Fibroblast of skin of abdomen (primary cell): Measurements from ENCODE around the gene ZDHHC11.
"Not testable (repeated sequence)": the region's sequence is repeated elsewhere in the genome, so short reads cannot be mapped to it uniquely, and the experiment has no call there.

ENCODE experiments used
- DNase-seq: peaks from one replicate; pipeline ENCODE4 v3.0.0-alpha.2; 2013

The ZDHHC11 gene

DNA sequence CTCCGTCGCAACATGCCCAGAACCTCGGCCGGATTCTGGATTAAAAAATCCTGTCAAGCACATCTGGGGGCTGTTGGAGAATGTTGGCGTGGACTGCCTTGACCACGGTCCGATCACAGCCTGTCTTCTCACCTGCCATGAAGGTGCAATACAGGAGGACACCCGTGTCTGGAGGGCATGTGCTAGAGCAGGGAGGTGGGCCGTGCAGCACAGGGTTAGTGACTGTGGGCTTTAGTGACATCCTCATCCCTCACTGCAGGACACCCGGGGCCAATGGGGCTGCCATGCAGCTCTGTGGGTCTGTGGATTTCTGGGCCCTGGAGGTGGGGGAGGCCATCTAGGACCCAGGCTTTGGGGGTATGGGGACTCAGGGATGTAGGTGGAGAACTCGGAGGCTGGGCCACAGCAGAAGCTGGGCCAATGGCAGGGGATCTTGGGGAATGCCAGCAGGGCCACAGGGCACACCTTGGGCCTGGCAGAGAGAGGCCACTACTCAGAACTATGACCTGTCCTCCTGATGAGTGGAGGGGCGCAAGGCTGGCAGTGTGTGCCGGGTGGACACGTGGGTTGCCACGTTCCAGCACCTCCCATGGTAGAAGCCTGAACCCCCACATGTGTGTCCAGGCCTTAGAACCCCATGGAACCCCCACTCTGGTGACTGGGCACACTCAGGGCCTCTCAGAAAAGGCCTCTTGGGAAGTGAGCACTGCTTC is 89.6 kb downstream of the ZDHHC11 start:
- no peak for DNase-seq

DNA sequence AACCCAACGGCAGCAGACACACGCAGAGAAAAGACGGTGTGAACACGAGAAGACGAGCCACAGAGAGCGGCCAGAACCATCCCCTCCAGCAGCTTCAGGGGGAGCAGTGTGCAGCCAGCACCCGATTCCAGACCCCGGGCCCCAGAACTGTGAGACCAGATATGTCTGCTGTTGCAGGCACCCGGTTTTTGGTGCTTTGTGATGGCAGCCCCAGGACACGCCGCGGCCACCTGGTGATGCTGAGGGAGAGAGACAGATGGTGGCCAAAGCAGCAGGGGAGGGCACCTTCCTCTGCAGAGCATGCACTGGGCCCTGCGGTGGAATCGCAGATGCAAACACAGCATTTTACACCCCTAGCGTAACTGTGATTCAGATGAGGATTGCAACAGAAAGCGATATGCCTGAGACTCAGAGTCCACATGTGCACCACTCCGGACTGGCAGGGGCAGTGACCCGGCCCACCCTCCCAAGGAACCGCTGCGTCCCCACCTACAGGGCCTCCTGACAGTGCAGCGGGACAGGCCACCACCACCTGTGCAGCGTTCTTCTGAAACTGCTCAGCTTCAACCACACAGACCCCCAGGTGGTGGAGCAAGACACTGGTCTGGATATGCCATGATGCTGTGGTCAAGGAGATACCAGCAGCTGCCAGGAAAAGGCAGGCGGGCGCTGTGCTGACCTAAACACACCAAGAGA is 90.3 kb downstream of the ZDHHC11 start:
- DNase-seq, result no peak

DNA sequence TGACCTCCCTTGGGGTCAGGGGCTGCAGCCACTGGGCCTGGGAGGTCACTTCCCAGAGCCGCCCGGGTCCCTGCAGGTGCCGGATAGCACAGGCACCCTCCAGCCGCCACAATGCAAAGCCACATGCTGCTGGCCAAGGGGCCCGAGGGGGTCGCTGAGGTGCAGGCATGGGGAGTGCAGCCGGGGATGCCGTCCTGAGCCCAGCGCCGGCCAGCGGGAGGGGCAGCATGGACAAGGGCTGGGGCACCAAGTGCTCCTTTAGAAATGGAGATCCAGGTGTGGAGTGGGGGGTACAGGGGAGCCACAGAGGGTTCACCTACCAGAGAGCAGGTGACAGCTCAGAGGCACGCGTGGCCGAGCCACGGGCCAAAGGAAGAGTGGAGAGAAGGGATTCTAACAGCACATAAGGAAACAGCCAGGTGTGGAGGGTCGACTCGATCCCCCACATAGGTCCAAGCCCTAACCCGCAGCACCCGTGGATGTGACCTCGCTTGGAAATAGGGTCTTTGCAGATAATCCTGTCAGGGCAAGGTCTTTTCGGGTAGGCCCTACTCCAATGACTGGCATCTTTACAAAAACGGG is 90.9 kb downstream of the ZDHHC11 start:
- no peak for DNase-seq

DNA sequence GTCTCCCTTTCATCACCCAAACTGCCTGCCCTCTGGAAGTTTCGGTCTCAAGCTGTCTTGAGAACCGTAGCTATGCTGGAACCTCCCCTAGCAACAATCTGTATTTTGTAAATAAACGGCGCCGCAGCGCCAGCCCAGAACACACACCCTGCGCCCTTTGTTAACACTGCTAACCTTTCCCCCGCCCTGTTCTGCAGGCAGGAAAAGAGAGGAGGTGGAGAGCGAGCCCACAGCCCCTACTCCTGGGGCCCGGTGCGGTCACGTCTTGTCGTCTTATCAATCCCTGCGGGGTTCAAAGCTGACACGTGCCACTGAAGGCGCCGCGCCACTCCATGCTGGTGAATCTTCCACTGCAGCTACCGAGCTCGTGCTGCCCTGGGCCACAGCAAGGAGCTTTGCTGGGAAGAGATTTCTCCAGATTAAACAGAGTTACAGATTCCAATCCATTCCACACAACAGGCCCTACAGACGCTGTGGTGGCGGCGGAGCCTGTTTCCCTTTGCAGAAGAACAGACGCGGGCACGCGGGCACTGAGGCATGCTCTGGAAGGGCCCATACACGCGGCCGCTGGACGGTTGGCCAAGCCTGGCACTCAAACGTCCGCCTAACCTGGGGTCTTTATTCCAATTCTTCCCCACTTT is 91.6 kb downstream of the ZDHHC11 start:
- DNase-seq, result no peak

DNA sequence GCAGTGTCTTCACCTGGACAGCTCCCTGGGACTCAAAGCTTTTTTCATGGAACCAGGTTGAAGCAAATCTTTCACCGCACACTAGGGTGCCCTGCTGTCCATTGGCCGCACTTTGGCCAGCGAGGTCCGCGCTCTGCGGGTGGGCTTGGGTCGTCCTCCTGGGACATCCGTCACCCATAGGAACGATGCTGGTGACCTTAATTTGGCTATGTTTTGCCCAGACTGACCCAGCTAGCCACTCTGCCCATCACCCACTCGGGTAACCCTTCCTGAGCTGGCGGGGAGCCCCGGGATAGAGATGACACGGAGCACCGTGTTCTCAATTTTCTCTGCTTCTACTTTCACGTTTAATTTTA is 92.1 kb downstream of the ZDHHC11 start:
- no peak for DNase-seq

DNA sequence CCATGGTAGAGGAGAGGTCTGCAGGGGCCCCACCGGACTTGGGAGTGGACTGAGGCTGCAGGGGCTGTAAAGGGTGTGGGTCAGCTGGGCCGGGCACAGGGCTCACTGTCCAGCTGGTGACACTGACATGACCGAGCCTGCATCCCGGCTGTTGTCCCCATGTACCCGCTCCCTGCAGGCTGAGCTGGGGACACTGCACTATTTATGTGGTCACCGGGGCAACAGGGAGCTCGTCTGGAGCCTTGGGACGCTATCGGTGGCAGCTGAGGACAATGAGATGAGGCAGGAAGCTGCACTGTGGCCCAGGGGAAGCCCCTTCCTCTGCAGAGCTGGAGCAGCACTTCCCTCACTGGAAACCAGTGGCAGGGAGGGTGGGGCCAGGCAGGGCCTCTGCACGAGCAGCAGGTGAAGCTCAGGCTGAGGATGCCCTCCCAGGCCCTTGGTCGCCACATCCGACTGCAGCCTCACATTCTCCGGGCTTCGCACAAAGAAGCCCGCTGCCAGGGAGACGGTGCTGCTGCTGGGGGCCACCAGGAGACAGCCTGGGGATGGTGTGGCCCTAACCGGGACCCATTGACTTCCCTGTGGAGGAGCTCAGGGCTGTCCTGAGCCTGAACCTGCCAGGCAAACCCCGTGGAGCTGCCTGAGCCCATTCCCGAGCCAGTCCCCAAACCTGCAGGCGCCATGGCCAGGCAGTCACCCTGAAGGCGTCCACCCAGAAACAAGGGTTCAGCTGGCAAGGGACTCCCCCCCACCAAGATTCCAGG is 92.7 kb downstream of the ZDHHC11 start:
- no peak for DNase-seq

DNA sequence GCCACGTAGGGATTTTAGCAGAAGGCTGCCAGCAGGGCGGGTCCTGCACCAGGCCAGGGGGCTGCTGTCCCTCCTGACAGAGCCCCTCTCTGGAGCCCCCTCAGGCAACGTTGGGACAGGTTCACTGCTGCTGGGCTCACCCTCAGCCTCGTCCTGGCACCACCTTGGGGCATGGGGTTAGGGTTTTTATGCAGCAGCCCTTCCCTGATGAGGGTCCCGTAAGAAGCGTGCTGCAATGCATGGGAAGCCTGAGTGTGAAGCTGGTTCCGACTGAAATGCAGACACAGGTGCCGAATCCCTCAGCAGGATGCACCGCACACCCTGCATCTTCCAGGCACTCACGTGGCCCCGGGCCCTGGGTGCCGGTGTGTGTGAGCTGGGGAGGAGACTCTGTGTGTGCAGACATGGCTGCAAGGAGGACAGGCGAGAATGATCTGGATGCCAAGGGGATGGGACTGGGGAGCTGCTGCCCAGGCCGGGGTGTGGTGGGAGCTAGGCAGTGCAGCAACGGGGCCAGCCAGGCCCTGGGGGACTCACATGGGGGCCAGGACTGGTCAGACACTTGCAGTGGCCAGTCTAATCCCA is 93.3 kb downstream of the ZDHHC11 start:
- DNase-seq, result no peak

DNA sequence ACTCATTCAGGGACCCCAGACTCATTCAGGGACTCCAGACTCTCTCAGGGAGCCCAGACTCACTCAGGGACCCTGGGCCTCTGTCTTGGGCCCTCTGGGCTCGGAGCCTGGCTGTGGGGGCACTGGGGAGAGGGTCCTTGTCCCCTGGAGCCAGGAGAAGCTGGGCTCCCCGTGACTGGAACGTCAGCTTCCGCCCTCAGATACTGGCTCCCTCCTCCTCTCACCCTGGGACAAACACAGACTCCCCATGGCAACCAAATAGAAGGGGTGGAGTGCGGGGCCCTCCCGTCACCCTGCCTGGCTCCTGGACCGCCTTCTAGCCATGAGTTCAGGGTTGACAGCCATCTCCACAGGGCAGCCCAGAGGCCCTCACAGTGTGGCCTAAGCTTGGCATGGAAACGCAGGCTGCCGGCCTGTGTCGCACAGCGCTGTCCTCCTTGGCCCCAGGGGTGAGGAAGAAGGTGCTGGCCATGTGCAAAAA is 93.9 kb downstream of the ZDHHC11 start:
- no peak for DNase-seq

DNA sequence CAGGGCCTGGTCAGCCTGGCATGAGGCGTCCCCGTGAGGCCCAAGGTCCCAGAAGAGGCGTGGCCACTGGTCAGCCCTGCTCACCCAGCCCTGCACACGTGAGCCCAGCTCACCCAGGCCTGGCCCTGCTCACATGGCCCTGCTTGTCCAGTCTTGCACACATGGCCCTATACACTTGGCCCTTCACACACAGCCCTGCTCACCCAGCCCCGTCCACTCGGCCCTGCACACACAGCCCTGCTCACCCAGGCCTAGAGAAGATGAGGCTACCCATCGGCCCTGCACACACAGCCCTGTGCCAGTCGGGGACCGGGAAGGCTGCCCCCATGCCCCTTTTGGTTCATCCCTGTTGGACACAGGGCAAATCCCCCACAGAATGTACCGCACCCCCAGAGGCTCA is 94.6 kb downstream of the ZDHHC11 start:
- DNase-seq, result no peak

DNA sequence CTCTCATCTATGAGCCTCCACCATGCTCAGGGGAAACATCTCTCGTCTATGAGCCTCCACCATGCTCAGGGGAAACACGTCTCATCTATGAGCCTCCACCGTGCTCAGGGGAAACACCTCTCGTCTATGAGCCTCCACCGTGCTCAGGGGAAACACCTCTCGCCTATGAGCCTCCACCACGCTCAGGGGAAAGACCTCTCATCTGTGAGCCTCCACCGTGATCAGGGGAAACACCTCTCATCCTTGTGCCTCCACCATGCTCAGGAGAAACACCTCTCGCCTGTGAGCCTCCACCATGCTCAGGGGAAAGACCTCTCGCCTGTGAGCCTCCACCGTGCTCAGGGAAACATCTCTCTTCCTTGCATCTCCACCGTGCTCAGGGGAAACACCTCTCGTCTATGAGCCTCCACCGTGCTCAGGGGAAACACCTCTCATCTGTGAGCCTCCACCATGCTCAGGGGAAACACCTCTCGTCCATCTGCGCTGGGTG is 96.6 kb downstream of the ZDHHC11 start:
- DNase-seq, result not testable (repeated sequence)

DNA sequence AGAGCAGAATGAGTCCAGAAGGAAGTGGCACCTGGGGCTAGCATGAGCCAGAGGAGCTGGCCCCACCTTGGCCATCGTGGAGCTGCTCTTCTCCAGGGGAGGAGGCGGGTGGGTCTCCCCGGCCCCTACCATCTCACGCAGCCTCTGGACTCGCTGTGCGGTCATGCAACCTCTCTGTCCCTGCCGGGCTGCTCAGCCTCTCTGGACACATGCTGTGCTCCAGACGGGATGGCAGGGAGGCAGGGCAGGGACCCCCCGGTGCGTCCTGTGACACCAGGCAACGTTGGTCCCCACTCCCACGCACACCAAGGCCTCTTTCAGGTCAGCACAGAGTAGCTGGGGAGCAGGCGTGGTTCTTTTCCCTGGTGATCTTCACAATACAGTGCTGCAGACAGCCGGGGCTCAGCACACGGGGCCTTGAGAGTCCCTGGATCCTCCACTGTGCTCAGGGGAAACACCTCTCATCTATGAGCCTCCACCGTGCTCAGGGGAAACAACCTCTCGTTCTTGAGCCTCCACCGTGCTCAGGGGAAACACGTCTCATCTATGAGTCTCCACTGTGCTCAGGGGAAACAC is 97.1 kb downstream of the ZDHHC11 start:
- not testable (repeated sequence) for DNase-seq

DNA sequence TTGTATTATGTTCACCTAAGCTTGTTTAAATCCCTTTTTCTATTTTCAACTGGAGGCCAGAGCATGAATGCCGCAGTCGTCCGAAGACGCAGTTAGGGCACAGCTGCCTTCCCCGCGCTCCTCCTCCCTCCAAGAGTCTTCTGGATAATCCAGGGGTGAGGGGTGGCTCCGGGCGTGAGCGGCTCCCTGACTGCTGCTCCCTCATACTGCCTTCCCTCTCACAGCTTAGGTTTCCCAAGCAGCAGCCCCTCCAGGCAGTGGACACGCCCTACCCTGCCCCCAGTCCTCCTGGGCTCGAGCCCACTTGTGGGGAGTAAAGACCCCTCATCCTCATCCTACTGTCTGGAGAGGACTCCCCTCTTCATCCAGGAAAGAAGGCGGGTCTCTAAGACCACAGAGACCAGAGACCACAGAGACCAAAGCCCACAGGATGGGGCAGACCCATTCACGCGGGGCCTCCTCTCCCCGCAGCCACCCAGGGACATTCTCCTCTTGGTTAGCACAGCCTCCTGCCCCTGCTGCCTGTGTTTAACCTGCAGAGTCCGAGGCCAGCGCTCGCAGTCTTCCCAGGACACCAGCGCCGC is 98.2 kb downstream of the ZDHHC11 start:
- DNase-seq, result not testable (repeated sequence)

DNA sequence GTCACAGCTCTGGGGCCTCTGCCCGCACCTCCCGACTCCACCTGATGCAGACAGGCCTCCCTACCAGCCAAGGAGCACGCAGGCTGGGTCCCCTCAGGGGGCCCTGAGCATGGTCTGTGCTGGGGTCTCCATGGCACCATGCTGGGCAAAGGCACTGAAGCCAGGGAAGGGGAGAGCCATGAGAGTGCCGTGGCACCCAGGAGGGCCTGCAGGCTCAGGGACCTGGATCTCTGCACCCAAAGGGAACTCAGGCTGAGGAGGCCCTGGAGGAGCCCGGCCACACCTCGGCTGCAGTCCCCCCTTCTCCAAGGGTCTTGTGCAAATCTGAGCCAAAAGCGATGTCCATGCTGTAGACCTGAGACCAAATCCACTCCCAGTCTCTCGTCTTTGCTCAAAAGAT is 98.8 kb downstream of the ZDHHC11 start:
- not testable (repeated sequence) for DNase-seq

DNA sequence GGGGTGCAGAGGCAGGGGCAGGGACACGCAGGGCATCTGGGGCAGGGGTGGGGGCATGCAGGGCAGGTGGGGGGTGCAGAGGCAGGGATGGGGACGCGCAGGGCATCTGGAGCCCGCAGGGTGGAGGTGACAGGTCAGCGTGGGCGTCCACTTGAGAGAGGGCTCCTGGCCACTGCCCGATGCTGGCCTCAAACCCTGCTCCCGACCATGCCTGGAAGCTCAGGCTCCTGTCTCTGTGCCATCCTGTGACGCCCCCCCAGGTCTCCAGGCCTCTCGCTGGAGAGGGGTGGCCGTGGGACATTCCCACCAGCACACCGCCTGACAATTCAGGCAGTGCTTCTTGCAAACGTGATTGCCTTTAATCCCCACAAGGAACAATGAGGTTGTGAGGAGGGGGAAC is 99.3 kb downstream of the ZDHHC11 start:
- no peak for DNase-seq

DNA sequence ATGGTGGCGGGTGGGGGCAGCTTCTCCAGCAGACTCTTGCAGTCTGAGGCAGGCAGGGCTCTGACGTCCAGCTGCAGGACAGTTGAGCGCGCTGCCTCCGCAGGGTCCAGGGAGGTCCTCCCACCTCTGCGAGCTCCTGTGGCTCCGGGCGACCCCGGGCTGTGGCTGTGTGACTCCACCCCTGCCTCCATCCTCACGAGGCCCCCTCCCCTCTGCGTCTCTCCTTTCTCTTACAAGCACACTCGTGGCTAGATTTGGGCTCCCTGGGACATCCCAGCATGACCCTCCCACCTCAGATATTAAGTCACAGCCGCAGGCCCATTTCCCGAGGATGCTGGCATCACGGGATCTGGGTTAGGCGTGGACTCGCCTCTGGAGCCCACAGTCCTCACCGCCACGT is 100.6 kb downstream of the ZDHHC11 start:
- not testable (repeated sequence) for DNase-seq

DNA sequence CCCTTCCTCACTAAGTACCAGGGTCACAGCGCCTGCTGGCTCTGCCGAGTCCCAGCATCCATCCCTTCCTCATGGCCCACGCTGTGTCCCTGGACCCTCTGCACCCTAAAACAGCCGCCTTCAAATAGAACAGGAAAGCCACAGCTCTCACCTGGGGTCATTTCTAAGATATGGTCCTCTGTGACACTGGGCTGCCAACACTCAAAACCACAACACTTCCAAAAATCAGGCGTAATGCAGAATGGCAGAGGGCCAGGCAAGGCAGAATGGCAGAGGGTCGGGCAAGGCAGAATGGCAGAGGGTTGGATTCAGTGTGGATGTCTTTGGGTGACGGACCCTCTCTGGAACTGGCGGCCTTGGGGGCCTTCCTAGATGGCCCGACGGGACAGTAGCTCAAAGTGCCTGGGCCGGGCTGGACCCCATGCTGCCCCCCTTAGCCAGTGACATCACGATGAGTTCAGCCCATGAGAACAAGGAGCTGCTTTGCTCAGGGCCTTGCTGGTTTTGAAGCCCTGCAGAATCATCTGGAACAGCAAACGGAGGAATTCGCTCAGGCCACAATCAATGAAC is 101.6 kb downstream of the ZDHHC11 start:
- no peak for DNase-seq

DNA sequence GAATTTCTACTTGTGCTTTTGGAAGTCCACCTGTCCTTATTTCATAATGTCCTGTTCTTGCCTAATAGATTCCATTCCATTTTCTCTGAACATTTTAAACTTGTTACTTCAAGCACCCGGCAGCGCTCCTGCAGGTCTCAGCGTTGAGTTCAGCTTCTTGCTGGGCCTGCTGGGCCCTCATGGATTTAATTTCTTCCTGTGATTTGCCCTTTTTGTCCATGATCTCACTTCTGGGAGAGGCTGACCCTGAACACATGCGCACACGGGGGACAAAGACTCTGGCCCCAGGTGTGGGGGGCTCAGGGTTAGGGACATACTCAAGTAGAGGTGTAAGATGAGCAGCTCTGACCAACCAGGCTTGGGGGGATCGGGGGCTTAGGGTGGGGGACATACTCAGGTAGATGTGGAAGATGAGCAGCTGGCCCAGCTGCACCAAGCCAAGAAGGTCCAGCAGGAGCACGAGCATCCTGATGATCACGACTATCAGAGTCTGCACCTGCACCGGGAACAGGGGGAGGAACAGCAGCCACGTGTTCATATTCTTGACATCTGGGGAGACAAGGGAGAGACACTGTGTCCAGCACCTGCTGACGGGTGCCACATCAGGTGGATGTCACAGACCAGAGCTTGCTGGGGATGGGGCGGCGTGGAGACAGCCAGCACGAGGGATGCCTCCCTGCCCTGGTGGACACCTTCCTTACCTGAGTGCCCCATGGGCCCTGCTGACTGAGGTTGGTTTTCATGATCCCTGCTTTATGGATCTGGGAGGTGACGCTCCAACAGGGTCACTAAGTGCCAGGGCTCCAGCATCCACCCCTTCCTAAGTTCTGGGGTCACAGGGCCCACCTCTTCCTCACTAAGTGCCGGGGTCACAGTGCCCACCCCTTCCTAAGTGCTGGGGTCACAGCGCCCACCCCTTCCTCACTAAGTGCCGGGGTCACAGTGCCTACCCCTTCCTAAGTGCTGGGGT is 102.5 kb downstream of the ZDHHC11 start:
- DNase-seq, result not testable (repeated sequence)

DNA sequence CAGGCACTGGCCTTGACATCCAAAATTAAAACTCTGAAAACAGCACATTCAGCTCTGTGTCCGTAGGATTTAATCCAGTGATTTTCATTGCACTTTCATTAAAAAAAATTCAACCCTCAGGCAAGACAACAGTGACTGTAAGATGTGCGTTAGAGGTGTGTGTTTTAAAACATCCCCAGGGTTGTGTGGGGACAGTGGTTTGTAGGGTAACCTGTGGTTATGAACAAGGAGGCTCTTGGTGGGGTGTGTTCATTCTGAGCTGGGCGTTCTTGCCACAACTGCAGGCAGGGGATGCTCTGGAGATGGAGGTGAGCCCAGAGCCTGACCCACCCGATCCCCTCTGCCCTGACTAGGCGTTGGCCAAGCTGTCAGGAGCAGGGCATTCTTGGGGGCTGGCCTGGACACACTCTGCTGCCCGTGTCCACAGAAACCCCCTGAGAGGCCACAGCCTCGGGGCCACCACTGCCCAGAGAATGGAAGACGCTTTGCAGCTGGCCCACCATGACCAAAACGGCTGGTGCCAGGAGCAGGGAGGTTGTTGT is 103.4 kb downstream of the ZDHHC11 start:
- DNase-seq, result not testable (repeated sequence)

DNA sequence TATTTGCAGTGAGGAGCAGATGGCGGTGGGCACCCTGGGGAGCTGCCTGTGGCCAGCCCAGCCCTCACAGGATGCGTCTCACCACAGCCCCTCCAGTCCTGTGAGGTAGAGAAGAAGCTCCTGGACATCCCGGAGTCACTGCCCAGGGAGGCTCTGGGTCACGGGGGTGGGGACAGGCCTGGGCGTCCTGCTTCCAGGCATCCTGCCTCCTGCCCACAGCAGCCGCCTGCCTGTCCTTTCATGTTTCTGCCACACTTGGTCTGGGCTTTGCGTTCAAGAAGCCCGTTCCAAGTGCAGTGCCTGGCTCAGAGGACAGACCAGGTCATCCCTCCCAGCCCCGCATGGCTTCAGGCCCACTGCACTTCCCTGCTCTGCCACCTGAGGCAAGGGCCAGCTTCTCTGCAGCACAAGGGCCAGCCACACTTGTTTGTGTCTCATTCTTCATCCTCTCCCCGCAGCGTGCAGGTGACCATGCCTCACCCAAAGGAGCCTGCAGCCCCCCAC is 104.5 kb downstream of the ZDHHC11 start:
- no peak for DNase-seq
